Thoracic aorta (tissue), 2 donors: ENCODE results near the gene ABLIM3. TPM values are rescaled to one million over a fixed set of nuclear protein-coding genes. Genes with fewer than 3 reads are reported as not detected.

Experiments used
- ATAC-seq: fragments of 150-250 bp; one replicate; pipeline ENCODE4 v1.8.0; 2017; ENCODE audit warnings: low read depth; ENCODE audit not compliant: insufficient number of reproducible peaks, low FRiP score
- DNase-seq: peaks from one replicate; pipeline ENCODE4 v3.0.0-alpha.2; 2020; ENCODE audit warnings: low spot score
- H3K27ac ChIP-seq, 2 donors: fragments of 200-600 bp; sonication (generic); 1 replicate in 1 of 2; 2 replicates in 1 of 2; pipeline ENCODE4 v1.5.1; 2016; ENCODE audit warnings: mild to moderate bottlenecking in 2 of 2, moderate library complexity in 2 of 2
- H3K27me3 ChIP-seq: fragments of 200-600 bp; sonication (generic); replicated peaks from 2 replicates; pipeline ENCODE4 v1.6.0; 2016; ENCODE audit warnings: mild to moderate bottlenecking; ENCODE audit not compliant: insufficient read depth
- H3K36me3 ChIP-seq: fragments of 200-600 bp; sonication (generic); one replicate; pipeline ENCODE4 v1.5.1; 2016
- H3K4me1 ChIP-seq, 2 donors: fragments of 200-600 bp; sonication (generic); 1 replicate in 1 of 2; 2 replicates in 1 of 2; pipeline versions ENCODE4 v1.5.1 to v1.6.0; 2016; ENCODE audit warnings: low read depth in 2 of 2, mild to moderate bottlenecking in 1 of 2; ENCODE audit not compliant: control insufficient read depth in 1 of 2
- H3K4me3 ChIP-seq: fragments of 200-600 bp; sonication (generic); 2 replicates; pipeline ENCODE4 v1.5.1; 2016; ENCODE audit warnings: mild to moderate bottlenecking
- H3K9me3 ChIP-seq: fragments of 200-600 bp; sonication (generic); 2 replicates; pipeline ENCODE4 v1.5.1; 2016
- CTCF ChIP-seq: fragments of 200-600 bp; sonication (generic); IDR thresholded peaks from one replicate; pipeline ENCODE4 v1.5.1; 2019; ENCODE audit warnings: antibody characterized with exemption
- total RNA-seq, 2 donors: library from RNA; depleted of rRNA; stranded (reverse); fragments of >200 nt; gene quantifications; one replicate each; pipeline versions ENCODE4 v1.1.0 to v1.2.3, GENCODE V29; 2016

Gene ABLIM3
- total RNA-seq, 2 donors from 2014 or later = 23.0 to 41.2 TPM

DNA sequence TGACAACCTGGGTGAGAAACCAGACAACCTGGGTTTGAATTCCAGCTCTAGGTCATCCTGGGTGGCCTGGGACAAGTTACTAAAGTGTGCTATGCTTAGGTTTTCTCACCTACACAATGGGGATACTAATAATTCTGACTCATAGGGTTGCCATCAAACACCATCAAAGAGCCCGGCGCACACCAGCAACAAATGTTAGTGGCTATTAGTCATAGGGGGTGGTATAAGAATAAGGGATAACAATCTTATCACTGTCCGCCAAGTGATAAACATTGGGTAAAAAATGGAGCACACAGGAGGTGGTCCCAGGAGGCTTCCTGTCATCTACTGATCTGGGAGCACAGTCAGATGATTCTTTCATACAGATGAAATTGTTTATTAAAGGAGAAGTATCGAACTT is 68.9 kb downstream of the ABLIM3 start:
- peaks cover 4% of the 10 kb centered on the region for H3K36me3 ChIP-seq
- DNase-seq (no peak), ATAC-seq (no peak)
- no peaks in the 10 kb centered on the region for H3K9me3 ChIP-seq
- no peak overlapping the region for H3K4me3 ChIP-seq
- H3K27ac ChIP-seq = no peak overlapping the region
- H3K27me3 ChIP-seq = no peaks in the 10 kb centered on the region
- TF ChIP-seq CTCF = no peak
- no peaks in the 10 kb centered on the region for H3K4me1 ChIP-seq

- no peaks in the 10 kb centered on the region for H3K27me3 ChIP-seq
- no peak for ATAC-seq
- no peak for TF ChIP-seq CTCF
- H3K9me3 ChIP-seq = no peaks in the 10 kb centered on the region
- no peak overlapping the region for H3K4me3 ChIP-seq
- no peaks in the 10 kb centered on the region for H3K4me1 ChIP-seq
- DNase-seq = no peak
- no peak overlapping the region for H3K27ac ChIP-seq
- H3K36me3 ChIP-seq = peaks cover 4% of the 10 kb centered on the region
These were observed 69.7 kb downstream of the ABLIM3 start for GRCh38 chr5:149210968-149211490.

DNA sequence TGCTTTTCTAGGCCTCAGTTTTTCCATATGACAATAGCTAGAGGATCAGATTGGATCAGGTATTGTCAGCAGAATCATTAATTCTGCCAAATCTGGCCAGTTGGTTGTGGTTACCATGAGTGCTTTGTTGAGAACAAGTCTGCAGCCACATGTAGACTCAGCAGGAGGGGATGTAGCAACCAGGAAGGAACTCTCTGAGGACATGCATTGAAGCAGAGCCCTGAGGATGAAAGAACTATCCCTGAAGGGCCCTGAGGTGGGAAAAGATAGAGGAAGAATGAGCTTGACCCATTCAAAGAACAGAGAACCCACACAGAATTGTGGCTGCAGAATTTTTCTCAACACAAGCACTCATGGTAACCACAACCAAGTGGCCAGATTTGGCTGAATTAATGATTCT is 70.3 kb downstream of the ABLIM3 start:
- Histone ChIP-seq H3K4me1 (no peaks in the 10 kb centered on the region), H3K36me3 (peaks cover 4% of the 10 kb centered on the region), H3K27me3 (no peaks in the 10 kb centered on the region), H3K4me3 (no peak overlapping the region), H3K9me3 (no peaks in the 10 kb centered on the region), H3K27ac (no peak overlapping the region)
- no peak for TF ChIP-seq CTCF
- ATAC-seq (no peak), DNase-seq (no peak)

DNA sequence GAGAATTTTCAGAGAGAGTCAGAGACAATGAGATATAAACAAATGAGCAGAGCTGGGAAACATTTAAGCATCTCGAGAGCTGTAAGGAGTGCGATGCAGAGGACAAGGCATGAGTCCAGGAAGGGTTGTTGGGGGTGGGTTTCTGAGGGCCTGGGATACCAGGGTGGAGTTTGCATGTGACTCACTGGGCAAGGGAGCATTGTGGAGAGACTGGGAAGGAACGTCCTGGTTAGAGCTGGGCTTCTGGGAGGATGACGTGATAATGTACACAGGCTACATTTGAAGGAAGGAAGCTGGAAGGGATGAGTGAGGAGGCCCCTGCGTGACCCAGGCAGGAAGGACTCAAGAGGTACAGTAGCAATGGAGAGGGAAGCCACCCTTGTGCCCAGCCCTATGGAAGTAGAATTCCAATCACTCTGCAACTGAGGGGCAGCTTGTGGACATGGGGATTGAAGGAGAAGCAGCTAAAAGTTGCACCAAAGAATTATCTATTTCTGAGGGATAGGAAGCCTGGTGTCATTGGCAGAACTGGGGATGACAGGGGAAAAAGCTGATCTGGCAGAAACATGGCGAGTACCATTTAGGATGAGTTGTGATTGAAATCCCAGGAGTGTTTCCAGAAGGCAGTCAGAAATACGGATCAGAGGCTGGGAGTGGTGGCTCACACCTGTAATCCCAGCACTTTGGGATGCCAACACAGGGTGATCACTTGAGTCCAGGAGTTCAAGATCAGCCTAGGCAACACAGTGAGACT is 71.1 kb downstream of the ABLIM3 start:
- H3K27me3 ChIP-seq = no peaks in the 10 kb centered on the region
- no peak for TF ChIP-seq CTCF
- ATAC-seq = no peak

DNA sequence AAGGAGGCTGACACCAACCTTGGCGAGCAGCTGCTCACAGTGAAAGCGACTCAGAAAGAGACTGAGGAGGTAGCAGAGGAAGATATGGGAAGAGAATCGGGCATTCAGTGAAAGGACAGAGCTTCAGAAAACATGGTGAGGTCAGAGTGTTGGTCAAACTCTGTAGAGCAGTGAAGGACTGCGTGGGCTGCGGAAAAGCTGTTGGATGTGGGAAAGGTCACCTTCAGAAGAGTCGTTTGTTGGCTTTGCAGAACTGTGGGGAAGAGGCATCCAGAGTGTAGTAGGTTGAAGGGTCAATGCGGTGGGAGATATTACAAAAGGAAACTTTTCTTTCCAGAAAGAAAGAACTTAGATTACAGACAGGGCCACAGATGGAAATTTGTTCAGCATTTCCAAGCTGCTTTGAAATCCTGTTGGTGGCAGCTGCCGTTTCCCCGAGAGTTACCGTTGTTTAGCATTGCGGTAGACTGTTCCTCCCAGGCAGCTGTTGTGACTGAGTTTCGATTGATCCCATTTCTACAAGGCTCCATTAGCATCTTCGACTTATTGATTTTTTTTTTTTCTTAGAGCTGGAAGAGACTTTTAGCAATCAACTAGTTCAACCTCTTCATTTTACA is 72.1 kb downstream of the ABLIM3 start:
- no peak overlapping the region for H3K27ac ChIP-seq
- H3K4me3 ChIP-seq = no peak overlapping the region
- no peak for DNase-seq
- TF ChIP-seq CTCF = no peak
- H3K27me3 ChIP-seq = no peaks in the 10 kb centered on the region
- ATAC-seq = no peak
- no peaks in the 10 kb centered on the region for H3K9me3 ChIP-seq
- peaks cover 0 to 13% of the 10 kb centered on the region in 2 donors for H3K4me1 ChIP-seq
- H3K36me3 ChIP-seq = peaks cover 4% of the 10 kb centered on the region

More for the DNA sequence above, 71.1 kb downstream of the ABLIM3 start:
- Histone ChIP-seq H3K36me3 (peaks cover 4% of the 10 kb centered on the region), H3K4me1 (peaks cover 0 to 4% of the 10 kb centered on the region in 2 donors), H3K4me3 (no peak overlapping the region), H3K27ac (no peak overlapping the region), H3K9me3 (no peaks in the 10 kb centered on the region)
- DNase-seq = no peak
